Astrocyte (in vitro differentiated cells and primary cell): ENCODE data around the gene CTNND2. TPM values are rescaled to one million over a fixed set of nuclear protein-coding genes. Genes with fewer than 3 reads are reported as not detected.

Experiments
- DNase-seq: peaks from one replicate; pipeline ENCODE4 v3.0.0-alpha.2; 2010; ENCODE audit warnings: low read depth
- FAIRE-seq: peaks from 2 replicates; lab custom pipeline; 2011; peaks lifted over from hg19 to GRCh38; lab: Jason Lieb, UNC
- H2AFZ ChIP-seq: 2 replicates; pipeline ENCODE4 v1.6.0; 2012; ENCODE audit warnings: low read depth, low read length, inconsistent platforms
- H3K27ac ChIP-seq: 2 replicates; pipeline ENCODE4 v1.5.1; 2011; ENCODE audit warnings: low read depth, low read length, inconsistent platforms
- H3K27me3 ChIP-seq: 2 replicates; pipeline ENCODE4 v1.6.0; 2011; ENCODE audit warnings: low read length, inconsistent platforms; ENCODE audit not compliant: insufficient read depth
- H3K36me3 ChIP-seq: 2 replicates; pipeline ENCODE4 v1.5.1; 2011; ENCODE audit warnings: low read length, inconsistent platforms; ENCODE audit not compliant: insufficient read depth
- H3K4me1 ChIP-seq: 2 replicates; pipeline ENCODE4 v1.5.1; 2011; ENCODE audit warnings: low read length, inconsistent platforms; ENCODE audit not compliant: insufficient read depth
- H3K4me2 ChIP-seq: 2 replicates; pipeline ENCODE4 v1.6.0; 2012; ENCODE audit warnings: low read length, inconsistent platforms
- H3K4me3 ChIP-seq: 2 replicates; pipeline ENCODE4 v1.5.1; 2011; ENCODE audit warnings: low read depth, mild to moderate bottlenecking, low read length, inconsistent platforms; ENCODE audit not compliant: insufficient read depth
- H3K79me2 ChIP-seq: 2 replicates; pipeline ENCODE4 v1.6.0; 2012; ENCODE audit warnings: mild to moderate bottlenecking, low read length, inconsistent platforms; ENCODE audit not compliant: insufficient read depth
- H3K9ac ChIP-seq: 2 replicates; pipeline ENCODE4 v1.6.0; 2012; ENCODE audit warnings: mild to moderate bottlenecking, low read length, inconsistent platforms
- H3K9me3 ChIP-seq: 2 replicates; pipeline ENCODE4 v1.5.1; 2012; ENCODE audit warnings: low read depth, mild to moderate bottlenecking, low read length, inconsistent platforms; ENCODE audit not compliant: insufficient read depth
- H4K20me1 ChIP-seq: 2 replicates; pipeline ENCODE4 v1.6.0; 2012; ENCODE audit warnings: low read length, inconsistent platforms; ENCODE audit not compliant: insufficient read depth
- H3K27ac Mint-ChIP-seq: one replicate; pipeline ENCODE4 v1.8.0; 2021; ENCODE audit warnings: mild to moderate bottlenecking, mixed read lengths; ENCODE audit not compliant: unreplicated experiment
- H3K27me3 Mint-ChIP-seq: one replicate; pipeline ENCODE4 v1.8.0; 2021; ENCODE audit warnings: low read depth, mixed read lengths; ENCODE audit not compliant: unreplicated experiment
- H3K36me3 Mint-ChIP-seq: one replicate; pipeline ENCODE4 v1.8.0; 2021; ENCODE audit warnings: low read depth, mixed read lengths; ENCODE audit not compliant: unreplicated experiment
- H3K4me1 Mint-ChIP-seq: one replicate; pipeline ENCODE4 v1.8.0; 2021; ENCODE audit warnings: low read depth, mixed read lengths; ENCODE audit not compliant: unreplicated experiment
- H3K4me3 Mint-ChIP-seq: one replicate; pipeline ENCODE4 v1.8.0; 2021; ENCODE audit warnings: mild to moderate bottlenecking, moderate library complexity, mixed read lengths; ENCODE audit not compliant: unreplicated experiment
- H3K9me3 Mint-ChIP-seq: one replicate; pipeline ENCODE4 v1.8.0; 2021; ENCODE audit warnings: mild to moderate bottlenecking, mixed read lengths; ENCODE audit not compliant: unreplicated experiment
- EZH2 ChIP-seq: IDR thresholded peaks from 2 replicates; pipeline ENCODE4 v1.6.1; 2012; ENCODE audit warnings: mild to moderate bottlenecking, low read length, inconsistent platforms; ENCODE audit not compliant: insufficient read depth
- total RNA-seq: library from RNA; stranded (reverse); gene quantifications from 2 replicates; pipeline ENCODE4 v1.2.1, GENCODE V29; 2021
- TF ChIP-seq, protein P1 (sequence below): IDR thresholded peaks from 2 replicates; pipeline ENCODE4 v1.5.1; 2011; ENCODE audit warnings: low read depth, mild to moderate bottlenecking, inconsistent platforms, low read length, moderate library complexity; ENCODE audit not compliant: insufficient read depth

Gene CTNND2
- total RNA-seq, 1 donor from 2014 or later: 4.5 TPM

DNA sequence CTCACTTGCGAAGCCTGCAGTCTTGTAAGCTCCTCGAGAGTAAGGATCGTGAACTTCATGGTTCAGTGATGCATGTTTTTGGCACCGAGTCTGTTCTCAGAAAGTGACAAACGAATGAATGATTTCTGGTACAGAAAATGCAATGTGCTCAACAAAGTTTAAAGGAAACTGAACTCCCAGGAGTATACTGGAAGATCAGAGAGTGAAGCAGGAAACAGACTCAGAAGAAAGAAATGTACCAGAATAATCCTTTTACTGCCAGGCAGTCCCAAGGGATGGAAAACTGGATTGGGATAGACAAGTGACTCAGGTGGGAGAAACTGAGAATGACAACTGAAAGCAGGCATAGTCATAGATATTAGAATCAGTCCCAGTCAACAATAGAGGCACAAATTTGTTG is 420.6 kb downstream of the CTNND2 start:
- TF ChIP-seq EZH2: no peak
- TF ChIP-seq, protein P1, sequence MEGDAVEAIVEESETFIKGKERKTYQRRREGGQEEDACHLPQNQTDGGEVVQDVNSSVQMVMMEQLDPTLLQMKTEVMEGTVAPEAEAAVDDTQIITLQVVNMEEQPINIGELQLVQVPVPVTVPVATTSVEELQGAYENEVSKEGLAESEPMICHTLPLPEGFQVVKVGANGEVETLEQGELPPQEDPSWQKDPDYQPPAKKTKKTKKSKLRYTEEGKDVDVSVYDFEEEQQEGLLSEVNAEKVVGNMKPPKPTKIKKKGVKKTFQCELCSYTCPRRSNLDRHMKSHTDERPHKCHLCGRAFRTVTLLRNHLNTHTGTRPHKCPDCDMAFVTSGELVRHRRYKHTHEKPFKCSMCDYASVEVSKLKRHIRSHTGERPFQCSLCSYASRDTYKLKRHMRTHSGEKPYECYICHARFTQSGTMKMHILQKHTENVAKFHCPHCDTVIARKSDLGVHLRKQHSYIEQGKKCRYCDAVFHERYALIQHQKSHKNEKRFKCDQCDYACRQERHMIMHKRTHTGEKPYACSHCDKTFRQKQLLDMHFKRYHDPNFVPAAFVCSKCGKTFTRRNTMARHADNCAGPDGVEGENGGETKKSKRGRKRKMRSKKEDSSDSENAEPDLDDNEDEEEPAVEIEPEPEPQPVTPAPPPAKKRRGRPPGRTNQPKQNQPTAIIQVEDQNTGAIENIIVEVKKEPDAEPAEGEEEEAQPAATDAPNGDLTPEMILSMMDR: no peak
- peak; percentile 67 for DNase-seq
- Histone ChIP-seq H3K27ac (peak overlapping the region; percentile 38), H3K36me3 (no peaks in the 10 kb centered on the region), H3K4me1 (peaks cover 21% of the 10 kb centered on the region), H3K4me3 (no peak overlapping the region), H3K27me3 (no peaks in the 10 kb centered on the region), H4K20me1 (no peaks in the 10 kb centered on the region), H3K4me2 (peak overlapping the region; percentile 11), H3K9ac (no peak overlapping the region), H2AFZ (no peak overlapping the region), H3K9me3 (no peaks in the 10 kb centered on the region), H3K79me2 (no peaks in the 10 kb centered on the region)
- Mint-ChIP-seq H3K4me3 (no peak overlapping the region), H3K27me3 (peaks cover 4% of the 10 kb centered on the region), H3K36me3 (no peaks in the 10 kb centered on the region), H3K9me3 (peaks cover 2% of the 10 kb centered on the region), H3K27ac (no peak overlapping the region), H3K4me1 (no peaks in the 10 kb centered on the region)
- no peak for FAIRE-seq

DNA sequence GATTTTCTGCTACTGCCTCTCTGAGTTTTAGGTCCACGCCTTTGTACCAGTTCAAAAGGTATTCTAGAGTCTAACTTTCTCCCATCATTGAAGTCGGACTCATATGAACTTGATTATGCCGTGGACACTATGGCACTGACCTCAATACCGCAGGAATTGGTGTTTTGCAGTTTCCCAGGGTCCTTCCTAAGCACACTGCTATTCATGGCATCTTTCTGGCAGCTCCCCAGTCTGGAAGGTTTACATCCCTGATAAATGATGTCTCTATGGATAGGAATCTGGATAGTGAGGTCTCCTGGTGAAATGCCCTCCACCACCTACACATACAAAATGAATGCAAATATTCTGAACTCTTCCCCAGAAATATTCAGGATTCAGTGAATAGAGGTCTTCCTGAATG is 422.2 kb downstream of the CTNND2 start:
- Mint-ChIP-seq H3K9me3 (peaks cover 2% of the 10 kb centered on the region), H3K27ac (no peak overlapping the region), H3K27me3 (peaks cover 4% of the 10 kb centered on the region), H3K4me3 (no peak overlapping the region), H3K36me3 (no peaks in the 10 kb centered on the region), H3K4me1 (no peaks in the 10 kb centered on the region)
- peak overlapping the region; percentile 68 for H3K27ac ChIP-seq
- peak overlapping the region; percentile 62 for H3K9ac ChIP-seq
- TF ChIP-seq, protein P1: no peak
- no peak for TF ChIP-seq EZH2
- FAIRE-seq (no peak), DNase-seq (peak; percentile 95)
- H3K79me2 ChIP-seq: no peaks in the 10 kb centered on the region
- H3K4me1 ChIP-seq: peaks cover 27% of the 10 kb centered on the region
- no peaks in the 10 kb centered on the region for H3K36me3 ChIP-seq
- H2AFZ ChIP-seq: no peak overlapping the region
- H3K9me3 ChIP-seq: no peaks in the 10 kb centered on the region
- no peaks in the 10 kb centered on the region for H3K27me3 ChIP-seq
- H3K4me2 ChIP-seq: peak overlapping the region; percentile 11
- H4K20me1 ChIP-seq: no peaks in the 10 kb centered on the region
- H3K4me3 ChIP-seq: no peak overlapping the region

DNA sequence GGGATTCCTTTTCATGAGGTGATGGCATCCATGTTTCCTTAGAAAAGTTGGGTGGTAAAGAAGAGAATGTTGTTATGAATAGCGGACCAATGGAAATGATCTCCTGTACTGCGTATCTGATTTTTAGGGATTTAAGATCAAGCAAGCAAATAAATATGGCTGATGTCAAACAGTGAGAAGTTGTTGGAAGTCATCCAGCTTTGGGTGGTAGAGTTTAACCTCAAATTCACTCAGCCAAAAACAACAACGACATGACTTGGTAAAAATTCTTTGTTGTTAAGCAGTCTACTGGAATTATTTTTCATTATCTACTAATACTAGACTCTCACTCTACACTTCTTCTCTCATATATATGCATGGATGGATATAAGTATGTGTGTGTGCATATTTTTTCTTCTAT is 426.5 kb downstream of the CTNND2 start:
- Mint-ChIP-seq H3K4me1 (no peaks in the 10 kb centered on the region), H3K27ac (no peak overlapping the region), H3K9me3 (peaks cover 2% of the 10 kb centered on the region), H3K4me3 (no peak overlapping the region), H3K36me3 (no peaks in the 10 kb centered on the region), H3K27me3 (peaks cover 4% of the 10 kb centered on the region)
- Histone ChIP-seq H3K27ac (no peak overlapping the region), H3K4me2 (no peak overlapping the region), H3K36me3 (no peaks in the 10 kb centered on the region), H3K79me2 (no peaks in the 10 kb centered on the region), H3K4me1 (peaks cover 15% of the 10 kb centered on the region), H4K20me1 (no peaks in the 10 kb centered on the region), H3K4me3 (no peak overlapping the region), H3K9ac (no peak overlapping the region), H3K27me3 (no peaks in the 10 kb centered on the region), H3K9me3 (no peaks in the 10 kb centered on the region), H2AFZ (no peak overlapping the region)
- TF ChIP-seq, protein P1: no peak
- no peak for TF ChIP-seq EZH2
- peak; percentile 77 for DNase-seq
- no peak for FAIRE-seq
